DMS114 treated with DMSO at 0.1 percent for 48 hours (cell line): ENCODE data around the gene WNT9B.

Experiments
- DNase-seq: peaks from one replicate; lab custom pipeline; 2025; ENCODE audit not compliant: unreplicated experiment; lab: John Stamatoyannopoulos, UW

WNT9B gene

GRCh38 chr17:46853896-46854444 is 2.6 kb downstream of the WNT9B start:
- DNase-seq: no peak

- DNase-seq: no peak
Measured at GRCh38 chr17:46854515-46854914, 3.1 kb downstream of the WNT9B start.

- DNase-seq: no peak
Measured at GRCh38 chr17:46854948-46855347, 3.6 kb downstream of the WNT9B start.

- DNase-seq: no peak
Measured at GRCh38 chr17:46857600-46857999, 6.2 kb downstream of the WNT9B start.

GRCh38 chr17:46859996-46860395 is 8.6 kb downstream of the WNT9B start:
- no peak for DNase-seq

- no peak for DNase-seq
Measured at GRCh38 chr17:46862949-46863348, 11.6 kb downstream of the WNT9B start.

GRCh38 chr17:46863383-46864121 is 12.2 kb downstream of the WNT9B start:
- no peak for DNase-seq

- no peak for DNase-seq
Measured at GRCh38 chr17:46865100-46865499, 13.7 kb downstream of the WNT9B start.

GRCh38 chr17:46866325-46866724 is 14.9 kb downstream of the WNT9B start:
- no peak for DNase-seq

GRCh38 chr17:46866747-46867146 is 15.4 kb downstream of the WNT9B start:
- DNase-seq: no peak

GRCh38 chr17:46868689-46869187 is 17.4 kb downstream of the WNT9B start:
- no peak for DNase-seq

- DNase-seq: no peak
Measured at GRCh38 chr17:46869296-46869695, 17.9 kb downstream of the WNT9B start.

- DNase-seq: no peak
Measured at GRCh38 chr17:46869975-46870803, 18.8 kb downstream of the WNT9B start.

- DNase-seq: no peak
Measured at GRCh38 chr17:46872421-46872820, 21.0 kb downstream of the WNT9B start.

- no peak for DNase-seq
Measured at GRCh38 chr17:46873941-46874645, 22.7 kb downstream of the WNT9B start.

GRCh38 chr17:46874906-46875305 is 23.5 kb downstream of the WNT9B start:
- no peak for DNase-seq

- DNase-seq: no peak
Measured at GRCh38 chr17:46875849-46876352, 24.5 kb downstream of the WNT9B start.

- DNase-seq: no peak
Measured at GRCh38 chr17:46876353-46876887, 25.0 kb downstream of the WNT9B start.

- DNase-seq: no peak
Measured at GRCh38 chr17:46876926-46877325, 25.5 kb downstream of the WNT9B start.

- no peak for DNase-seq
Measured at GRCh38 chr17:46877466-46877865, 26.1 kb downstream of the WNT9B start.

- no peak for DNase-seq
Measured at GRCh38 chr17:46878055-46878454, 26.7 kb downstream of the WNT9B start.
